ENCODE measurements around the gene GPC5.
"Not testable (repeated sequence)": the region's sequence is repeated elsewhere in the genome, so short reads cannot be mapped to it uniquely, and the experiment has no call there.

GPC5 gene

GRCh38 chr13:91398413-91399188 lies at the start of gene GPC5:
GPC5 (plus strand) TSS chr13:91398621.
- H3K9me3 ChIP-seq = peaks cover 12% of the 10 kb centered on the region; the same call in 1 of the 2 replicates
- no peaks in the 10 kb centered on the region for H3K36me3 ChIP-seq
- H3K27ac ChIP-seq = no peak within 1 kb of the TSS
- H3K4me2 ChIP-seq = peak within 1 kb of the TSS; percentile 89
- peaks cover 24% of the 10 kb centered on the region for H3K4me1 ChIP-seq
- H4K20me1 ChIP-seq = no peaks in the 10 kb centered on the region
- TF ChIP-seq Cebpa-rat (IDR thresholded peaks at IDR 0.05) = no peak
- H3K27me3 ChIP-seq = peaks cover 15% of the 10 kb centered on the region
- peak within 1 kb of the TSS; percentile 63 for H3K4me3 ChIP-seq
- no peak within 1 kb of the TSS for H3K9ac ChIP-seq

- H3K27ac ChIP-seq = peak overlapping the region; percentile 100
- peak overlapping the region; percentile 85 for H3K4me2 ChIP-seq
- peak overlapping the region; percentile 97 for H3K4me3 ChIP-seq
- peaks cover 35% of the 10 kb centered on the region for H3K4me1 ChIP-seq
- H3K9ac ChIP-seq = peak overlapping the region; percentile 100
- H3K9me3 ChIP-seq = no peaks in the 10 kb centered on the region
- no peak for TF ChIP-seq Cebpa-rat (IDR thresholded peaks at IDR 0.05)
- peaks cover 51% of the 10 kb centered on the region for H4K20me1 ChIP-seq
- peaks cover 48% of the 10 kb centered on the region for H3K36me3 ChIP-seq
- no peaks in the 10 kb centered on the region for H3K27me3 ChIP-seq
Observed at GRCh38 chr13:91348906-91349435, 49.5 kb upstream of the GPC5 start.

GRCh38 chr13:91349992-91350911 lies 48.2 kb upstream of the GPC5 start:
- Histone ChIP-seq H3K4me2 (peak overlapping the region; percentile 85), H3K27ac (peak overlapping the region; percentile 100), H4K20me1 (peaks cover 63% of the 10 kb centered on the region), H3K27me3 (no peaks in the 10 kb centered on the region), H3K4me3 (peak overlapping the region; percentile 97), H3K36me3 (peaks cover 60% of the 10 kb centered on the region), H3K4me1 (peaks cover 35% of the 10 kb centered on the region), H3K9ac (peak overlapping the region; percentile 100), H3K9me3 (no peaks in the 10 kb centered on the region)
- no peak for TF ChIP-seq Cebpa-rat (IDR thresholded peaks at IDR 0.05)

- peak overlapping the region; percentile 85 for H3K4me2 ChIP-seq
- H3K27me3 ChIP-seq = no peaks in the 10 kb centered on the region
- peaks cover 69% of the 10 kb centered on the region for H3K36me3 ChIP-seq
- no peak for TF ChIP-seq Cebpa-rat (IDR thresholded peaks at IDR 0.05)
- peaks cover 35% of the 10 kb centered on the region for H3K4me1 ChIP-seq
- peak overlapping the region; percentile 97 for H3K4me3 ChIP-seq
- H3K27ac ChIP-seq = no peak overlapping the region
- no peak overlapping the region; the same call in 1 of the 2 replicates for H3K9ac ChIP-seq
- peaks cover 72% of the 10 kb centered on the region for H4K20me1 ChIP-seq
- no peaks in the 10 kb centered on the region for H3K9me3 ChIP-seq
Observed at GRCh38 chr13:91351123-91351522, 47.3 kb upstream of the GPC5 start.

GRCh38 chr13:91351980-91352379 lies 46.4 kb upstream of the GPC5 start:
- no peaks in the 10 kb centered on the region for H3K9me3 ChIP-seq
- no peaks in the 10 kb centered on the region for H3K27me3 ChIP-seq
- peak overlapping the region; percentile 35; the same call in 1 of the 2 replicates for H3K9ac ChIP-seq
- peak overlapping the region; percentile 85 for H3K4me2 ChIP-seq
- no peak overlapping the region; the same call in 1 of the 2 replicates for H3K4me3 ChIP-seq
- H3K36me3 ChIP-seq = peaks cover 78% of the 10 kb centered on the region
- peaks cover 30% of the 10 kb centered on the region for H3K4me1 ChIP-seq
- no peak overlapping the region for H3K27ac ChIP-seq
- H4K20me1 ChIP-seq = peaks cover 81% of the 10 kb centered on the region
- TF ChIP-seq Cebpa-rat (IDR thresholded peaks at IDR 0.05) = no peak

- not testable (repeated sequence) for H3K27me3 ChIP-seq, H3K9ac ChIP-seq, H3K27ac ChIP-seq, H3K9me3 ChIP-seq, H3K4me3 ChIP-seq
- peak overlapping the region; percentile 85 for H3K4me2 ChIP-seq
- peaks cover 29% of the 10 kb centered on the region for H3K4me1 ChIP-seq
- H3K36me3 ChIP-seq = peaks cover 87% of the 10 kb centered on the region
- H4K20me1 ChIP-seq = peaks cover 90% of the 10 kb centered on the region
Observed at GRCh38 chr13:91352891-91353290, 45.5 kb upstream of the GPC5 start.

- H3K36me3 ChIP-seq = peaks cover 93% of the 10 kb centered on the region
Observed at GRCh38 chr13:91353494-91353893, 44.9 kb upstream of the GPC5 start.

GRCh38 chr13:91355099-91355825 lies 43.2 kb upstream of the GPC5 start:
- Histone ChIP-seq H3K36me3 (peaks cover 82% of the 10 kb centered on the region), H4K20me1 (peaks cover 100% of the 10 kb centered on the region)
- TF ChIP-seq Cebpa-rat (IDR thresholded peaks at IDR 0.05) = no peak

More at GRCh38 chr13:91353494-91353893, 44.9 kb upstream of the GPC5 start:
- no peak for TF ChIP-seq Cebpa-rat (IDR thresholded peaks at IDR 0.05)
- no peak overlapping the region for H3K4me2 ChIP-seq
- H3K9ac ChIP-seq = no peak overlapping the region
- no peak overlapping the region for H3K27ac ChIP-seq
- peaks cover 33% of the 10 kb centered on the region for H3K4me1 ChIP-seq
- no peak overlapping the region for H3K4me3 ChIP-seq
- H4K20me1 ChIP-seq = peaks cover 96% of the 10 kb centered on the region
- H3K9me3 ChIP-seq = no peaks in the 10 kb centered on the region
- H3K27me3 ChIP-seq = no peaks in the 10 kb centered on the region

More at GRCh38 chr13:91355099-91355825, 43.2 kb upstream of the GPC5 start:
- H3K4me2 ChIP-seq = no peak overlapping the region
- no peak overlapping the region for H3K4me3 ChIP-seq
- no peaks in the 10 kb centered on the region for H3K9me3 ChIP-seq
- H3K9ac ChIP-seq = no peak overlapping the region
- no peaks in the 10 kb centered on the region for H3K27me3 ChIP-seq
- H3K27ac ChIP-seq = no peak overlapping the region
- H3K4me1 ChIP-seq = peaks cover 30% of the 10 kb centered on the region
